HG03135 (cell line): ENCODE data around the gene TIMP2.
"Not testable (repeated sequence)": the region's sequence is repeated elsewhere in the genome, so short reads cannot be mapped to it uniquely, and the experiment has no call there.

Experiments used
- ATAC-seq: cut with Tn5 transposase; IDR thresholded peaks from one replicate; pipeline ENCODE4 v1.9.1; 2021; ENCODE audit warnings: mild to moderate bottlenecking, moderate library complexity; ENCODE audit not compliant: unreplicated experiment

Gene TIMP2

DNA sequence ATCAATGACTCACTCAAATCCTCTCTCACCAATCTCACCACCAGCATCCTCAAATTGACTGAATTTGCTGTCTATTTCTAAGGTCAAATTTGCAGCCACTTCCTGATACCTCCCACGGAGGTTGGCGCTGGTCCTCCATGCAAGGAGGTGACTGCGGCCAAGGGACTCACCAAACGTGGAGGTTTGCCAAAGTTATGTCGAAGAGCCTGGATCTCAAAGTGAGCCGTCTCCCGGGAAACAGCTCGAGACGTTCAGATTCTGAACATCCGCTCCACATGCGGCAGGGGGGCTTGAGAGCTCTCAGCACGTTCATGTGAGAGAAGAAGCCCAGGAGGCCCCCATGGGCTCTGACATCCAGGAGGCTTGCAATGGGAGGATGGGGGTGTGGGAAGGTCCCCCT is 31.9 kb upstream of the TIMP2 start:
- ATAC-seq = no peak

DNA sequence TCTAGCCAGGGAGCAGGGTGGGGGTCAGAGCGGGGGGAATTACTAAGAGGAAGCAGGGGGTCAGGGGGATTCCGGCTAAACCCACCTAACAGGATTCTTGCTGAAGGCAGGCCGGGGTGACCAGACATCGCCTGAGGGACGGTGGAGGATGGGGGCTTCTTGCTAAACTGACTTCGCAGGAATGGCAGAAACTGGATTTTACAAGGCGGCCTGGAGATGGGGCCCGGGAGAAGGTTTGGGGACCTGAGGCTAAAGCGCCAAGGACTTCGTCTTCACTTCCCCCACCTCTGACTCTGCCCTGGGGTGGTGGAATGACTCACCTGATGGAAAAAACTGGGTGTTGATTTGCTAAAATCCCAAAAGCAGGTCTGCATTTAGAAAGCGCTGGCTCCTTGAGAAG is 31.1 kb upstream of the TIMP2 start:
- ATAC-seq = no peak

DNA sequence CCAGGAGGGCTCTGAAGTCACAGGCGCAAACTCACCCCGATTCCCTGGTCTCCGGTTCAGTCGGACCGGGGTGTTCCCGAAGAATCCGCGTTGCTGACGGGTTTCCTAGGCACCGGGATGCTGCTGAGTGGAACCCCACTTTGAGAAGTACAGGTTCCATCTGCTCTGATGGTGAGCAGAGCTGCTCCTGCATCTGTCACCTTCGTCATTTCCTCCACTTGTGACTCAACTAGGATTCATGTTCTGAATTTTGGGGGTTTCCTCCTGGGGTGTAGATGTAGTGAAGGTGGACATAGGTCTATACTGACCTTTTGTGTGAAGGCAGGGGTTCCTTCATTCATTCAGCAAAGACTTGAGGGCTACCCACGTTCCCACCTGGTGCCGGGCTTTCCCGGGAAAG is 29.5 kb upstream of the TIMP2 start:
- no peak for ATAC-seq

DNA sequence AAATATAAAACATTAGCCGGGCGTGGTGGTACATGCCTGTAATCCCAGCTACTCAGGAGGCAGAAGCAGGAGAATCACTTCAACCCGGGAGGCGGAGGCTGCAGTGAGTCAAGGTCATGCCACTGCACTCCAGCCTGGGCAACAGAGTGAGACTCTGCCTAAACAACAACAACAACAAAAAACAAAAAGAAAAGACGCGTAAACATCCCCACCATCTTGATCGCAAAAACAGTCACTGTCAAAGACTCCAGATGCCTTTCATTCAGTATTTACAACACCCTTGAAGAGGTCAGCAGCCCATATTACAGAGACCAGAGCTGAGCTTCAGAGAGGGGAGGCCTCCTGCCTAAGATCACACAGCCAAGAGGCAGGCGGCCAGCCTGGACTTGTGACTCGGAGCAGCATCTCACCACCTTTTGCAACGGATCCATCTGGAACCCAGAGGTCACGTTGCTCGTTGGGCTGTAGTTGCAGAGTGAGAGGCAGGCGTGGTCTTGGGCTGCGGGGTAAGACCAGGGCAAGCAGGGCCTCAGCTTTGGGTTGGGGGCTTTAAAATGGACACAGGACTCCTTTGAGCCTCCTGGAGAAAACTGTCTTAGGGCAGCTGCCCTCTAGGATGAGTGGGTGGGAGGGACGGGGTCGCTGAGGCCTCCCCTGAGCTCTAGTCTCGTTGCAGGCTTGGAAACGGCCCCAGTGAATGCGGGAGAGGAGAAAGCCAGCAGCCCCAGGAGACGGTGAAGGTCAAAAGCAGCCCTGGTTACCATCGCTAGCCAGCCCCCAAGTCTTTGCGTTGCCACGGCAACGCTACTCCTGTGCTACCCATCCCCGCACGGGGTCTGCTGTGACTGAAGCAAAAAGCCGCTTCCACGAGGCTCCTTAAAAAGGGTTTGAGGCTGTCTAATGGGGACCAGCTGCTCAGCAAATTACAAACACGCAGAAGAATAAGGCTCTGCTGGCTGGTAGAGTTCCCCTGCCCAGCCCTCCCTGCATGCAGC is 28.5 kb upstream of the TIMP2 start:
- no peak for ATAC-seq

DNA sequence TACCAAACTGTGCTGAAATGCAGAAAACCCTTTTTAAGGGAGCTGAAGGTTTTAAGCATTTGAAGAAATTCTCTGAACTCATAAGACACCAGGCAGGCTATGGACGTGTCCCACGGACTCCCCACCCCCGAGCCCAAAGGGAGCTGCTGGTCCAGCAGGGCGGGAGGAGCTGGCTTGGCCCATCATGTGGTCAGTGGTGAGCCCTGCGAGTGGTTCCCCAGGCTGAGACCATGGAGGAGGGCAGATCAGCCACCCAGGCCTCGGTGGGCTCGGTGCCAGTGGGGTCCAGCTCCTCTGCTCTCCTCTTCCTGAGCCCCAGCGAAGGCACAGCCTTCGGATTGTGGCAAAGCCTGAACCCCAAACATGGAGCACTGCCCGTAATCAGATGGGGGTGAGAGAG is 27.5 kb upstream of the TIMP2 start:
- ATAC-seq = no peak

DNA sequence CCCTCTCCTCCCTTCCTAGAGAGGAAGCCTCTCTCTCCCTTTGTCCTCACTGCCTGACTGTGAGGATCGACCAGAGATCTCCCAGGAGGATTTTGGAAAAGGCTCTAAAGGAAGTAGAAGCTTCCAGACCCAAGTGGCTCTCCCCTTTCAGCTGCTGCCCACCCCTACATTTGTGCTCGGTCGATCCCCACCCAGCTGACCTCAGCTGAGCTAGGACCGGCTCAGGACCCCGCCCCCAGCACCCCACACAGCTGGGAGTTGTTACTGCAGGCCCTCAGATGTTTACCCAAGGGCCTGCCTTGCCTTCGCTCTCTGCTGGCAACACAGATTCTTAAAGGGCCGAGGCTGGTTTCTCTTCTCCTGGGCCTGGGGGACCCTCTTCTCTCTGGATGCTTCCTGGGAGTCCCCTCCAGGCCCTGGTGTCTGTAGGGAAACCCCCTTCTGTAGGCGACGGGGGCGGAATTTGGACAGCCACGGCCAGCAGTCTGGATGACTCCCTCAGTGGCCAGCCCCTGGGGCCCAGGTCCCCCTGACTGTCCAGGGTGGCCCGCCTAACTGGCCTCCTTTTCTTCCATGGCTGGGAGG is 26.9 kb upstream of the TIMP2 start:
- ATAC-seq = no peak

DNA sequence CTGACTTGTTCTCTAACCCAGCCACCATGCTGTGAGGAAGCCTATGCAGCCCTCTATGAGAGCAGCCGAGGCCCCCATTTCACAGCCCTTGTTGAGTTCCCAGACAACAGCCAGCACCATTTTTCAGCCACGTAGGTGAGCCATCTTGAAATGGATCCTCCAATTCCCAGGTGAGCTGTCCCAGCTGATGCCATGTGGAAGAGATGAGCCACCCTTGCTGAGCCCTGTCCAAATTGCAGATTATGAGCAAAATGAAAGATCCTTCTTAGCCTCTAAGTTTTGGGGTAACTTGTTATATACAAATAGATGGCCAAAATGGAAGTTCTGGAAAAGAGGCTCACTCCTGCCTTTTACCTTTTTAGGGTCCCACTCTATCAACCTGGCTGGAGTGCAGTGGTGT is 25.7 kb upstream of the TIMP2 start:
- ATAC-seq = no peak

DNA sequence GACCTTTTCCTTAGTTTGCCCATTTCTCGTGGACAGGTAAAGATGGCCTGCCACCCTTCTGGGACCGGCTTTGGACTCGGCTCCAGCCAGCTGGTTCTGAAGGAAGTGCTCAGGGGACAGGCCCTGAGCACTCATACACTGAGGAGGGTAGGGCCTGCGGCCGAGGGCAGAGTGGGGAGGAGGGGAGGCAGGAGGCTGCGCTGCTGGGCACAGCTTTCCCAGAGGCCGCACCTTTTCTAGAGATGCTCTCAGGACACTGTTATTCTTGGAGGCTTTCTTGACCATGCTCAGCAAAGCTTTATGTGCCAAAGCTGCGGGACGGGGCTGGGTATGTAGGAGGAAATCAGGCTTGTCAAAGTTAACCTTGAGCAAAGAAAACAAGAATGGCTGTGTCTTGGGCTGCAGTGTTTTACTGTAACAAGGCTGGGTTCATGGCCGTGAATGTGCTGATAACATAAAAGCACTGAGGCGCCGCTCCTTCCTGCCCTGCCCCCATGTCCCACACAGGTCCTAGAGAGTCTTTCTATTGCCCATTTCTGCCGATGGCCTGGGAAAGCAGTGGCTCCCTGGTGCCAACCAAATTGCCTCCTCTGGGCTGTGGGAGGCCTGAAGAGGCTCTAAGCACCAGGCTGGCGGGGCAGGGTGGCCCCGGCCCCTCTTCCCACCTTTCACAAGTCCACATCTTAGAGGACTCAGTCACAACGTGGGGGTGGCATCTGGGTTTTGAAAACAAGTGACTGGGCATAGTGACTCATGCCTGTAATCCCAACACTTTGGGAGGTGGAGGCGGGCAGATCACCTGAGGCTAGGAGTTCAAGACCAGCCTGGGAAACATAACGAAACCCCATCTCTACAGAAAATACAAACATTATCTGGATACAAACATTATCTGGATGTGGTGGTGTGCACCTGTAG is 22.3 kb upstream of the TIMP2 start:
- no peak for ATAC-seq

DNA sequence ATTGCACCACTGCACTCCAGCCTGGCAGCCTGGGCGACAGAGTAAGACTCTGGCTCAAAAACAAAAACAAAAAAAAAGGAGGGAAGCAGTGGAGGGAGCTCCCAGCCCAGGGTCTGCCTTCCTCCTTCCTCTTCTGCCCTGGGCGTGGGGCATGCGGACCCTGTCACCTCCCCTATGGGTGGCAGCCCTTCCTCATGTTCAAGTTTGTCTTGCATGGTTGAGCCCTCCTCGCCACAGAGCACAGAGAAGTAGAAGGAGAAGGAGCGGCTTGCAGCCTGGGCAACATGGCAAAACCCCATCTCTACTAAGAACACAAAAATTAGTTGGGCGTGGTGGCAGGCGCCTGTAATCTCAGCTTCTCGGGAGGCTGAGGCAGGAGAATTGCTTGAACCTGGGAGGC is 21.4 kb upstream of the TIMP2 start:
- no peak for ATAC-seq

DNA sequence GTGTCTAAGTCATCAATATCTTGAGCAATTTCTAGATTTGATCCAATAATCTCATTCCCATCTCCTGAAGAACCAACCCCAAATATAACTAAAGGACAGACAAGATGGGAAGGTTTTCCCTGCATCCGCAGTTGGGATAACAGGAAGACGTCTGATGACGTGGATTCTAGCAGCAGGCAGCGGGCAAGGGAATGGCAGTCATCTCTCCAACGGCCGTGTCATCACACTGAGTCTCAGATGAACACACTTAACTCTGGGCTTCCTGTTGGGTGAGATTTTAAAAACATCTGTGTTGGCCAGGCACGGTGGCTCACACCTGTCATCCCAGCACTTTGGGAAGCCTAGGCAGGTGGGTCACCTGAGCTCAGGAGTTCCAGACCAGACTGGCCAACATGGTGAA is 20.9 kb upstream of the TIMP2 start:
- ATAC-seq = no peak

DNA sequence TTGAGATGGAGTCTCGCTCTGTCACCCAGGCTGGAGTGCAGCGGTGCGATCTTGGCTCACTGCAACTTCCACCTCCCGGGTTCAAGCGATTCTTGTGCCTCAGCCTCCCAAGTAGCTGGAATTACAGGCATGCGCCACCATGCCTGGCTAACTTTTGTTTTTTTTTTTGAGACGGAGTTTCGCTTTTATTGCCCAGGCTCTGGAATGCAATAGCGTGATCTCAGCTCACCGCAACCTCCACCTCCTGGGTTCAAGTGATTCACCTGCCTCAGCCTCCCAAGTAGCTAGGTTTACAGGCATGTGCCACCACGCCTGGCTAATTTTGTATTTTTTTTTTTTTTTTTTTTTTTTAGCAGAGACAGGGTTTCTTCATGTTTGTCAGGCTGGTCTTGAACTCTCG is 20.3 kb upstream of the TIMP2 start:
- not testable (repeated sequence) for ATAC-seq

DNA sequence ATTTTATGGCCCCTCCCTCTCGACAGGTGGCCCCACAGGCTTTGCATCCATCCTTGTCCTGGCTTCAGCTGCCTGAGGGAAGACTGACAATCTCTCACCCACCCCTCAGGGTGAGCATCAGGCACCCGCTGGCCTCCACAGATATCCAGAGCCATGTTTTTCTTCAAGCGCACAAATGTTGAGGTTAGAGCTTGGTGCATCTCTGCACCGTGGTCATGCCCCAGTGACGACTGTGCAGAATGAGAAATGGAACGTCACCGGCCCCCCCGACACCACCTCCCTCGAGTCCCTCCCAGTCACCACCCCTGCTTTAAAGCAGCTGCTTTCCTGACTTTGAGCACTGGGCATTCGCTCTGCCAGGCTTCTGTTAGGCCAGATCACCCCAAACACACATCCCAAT is 19.8 kb upstream of the TIMP2 start:
- ATAC-seq = no peak

DNA sequence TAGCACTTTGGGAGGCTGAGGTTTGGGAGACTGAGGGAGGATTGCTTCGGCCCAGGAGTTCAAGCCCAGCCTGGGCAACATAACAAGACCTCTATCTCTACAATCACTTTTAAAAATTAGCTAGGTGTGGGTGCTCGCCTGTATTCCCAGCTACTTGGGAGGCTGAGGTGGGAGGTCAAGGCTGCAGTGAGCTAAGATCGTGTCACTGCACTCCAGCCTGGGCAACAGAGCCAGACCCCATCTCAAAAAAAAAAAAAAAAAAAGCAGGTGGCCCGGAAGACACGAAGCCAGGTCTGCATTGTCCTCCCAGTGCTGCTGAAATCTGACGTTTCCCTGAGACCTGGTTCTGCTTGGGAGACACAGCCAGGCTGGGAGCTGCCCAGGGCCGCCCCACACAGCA is 18.8 kb upstream of the TIMP2 start:
- ATAC-seq = no peak

DNA sequence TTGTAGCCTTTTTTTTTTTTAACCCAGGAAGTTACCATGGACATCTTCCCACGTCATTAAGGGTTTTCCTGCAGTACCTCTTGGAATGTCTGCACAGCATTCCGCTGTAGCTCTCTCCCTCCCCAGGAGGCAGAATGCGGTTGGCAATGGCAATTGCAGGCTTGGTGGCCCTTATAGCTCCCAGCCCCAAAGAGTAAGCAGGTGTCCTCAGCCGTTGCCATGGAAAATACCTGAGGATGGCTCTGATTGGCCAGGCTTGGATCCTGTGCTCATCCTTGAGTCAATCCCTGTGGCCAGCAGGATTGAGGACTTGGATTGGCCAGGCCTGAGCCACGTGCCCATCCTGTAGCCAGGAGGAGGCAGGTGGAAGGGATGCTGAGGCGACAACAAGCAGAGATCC is 15.5 kb upstream of the TIMP2 start:
- ATAC-seq = no peak

DNA sequence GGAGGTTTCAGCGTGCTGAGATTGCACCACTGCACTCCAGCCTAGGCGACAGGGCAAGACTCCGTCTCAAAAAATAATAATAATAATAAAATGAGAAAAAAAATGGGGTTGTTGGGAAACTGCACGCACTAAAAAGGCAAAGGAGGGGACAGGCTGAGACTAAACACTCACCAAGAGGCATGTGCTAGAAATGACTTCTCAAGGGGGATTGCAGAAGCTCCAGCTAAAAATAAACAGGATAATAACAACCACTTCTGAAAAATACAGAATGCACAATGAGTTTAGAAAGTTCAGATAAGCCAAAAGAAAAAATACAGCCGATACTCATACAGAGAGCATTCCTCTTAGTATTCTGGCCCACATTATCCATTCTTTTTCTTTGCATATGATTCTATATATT is 15.1 kb upstream of the TIMP2 start:
- ATAC-seq = no peak

DNA sequence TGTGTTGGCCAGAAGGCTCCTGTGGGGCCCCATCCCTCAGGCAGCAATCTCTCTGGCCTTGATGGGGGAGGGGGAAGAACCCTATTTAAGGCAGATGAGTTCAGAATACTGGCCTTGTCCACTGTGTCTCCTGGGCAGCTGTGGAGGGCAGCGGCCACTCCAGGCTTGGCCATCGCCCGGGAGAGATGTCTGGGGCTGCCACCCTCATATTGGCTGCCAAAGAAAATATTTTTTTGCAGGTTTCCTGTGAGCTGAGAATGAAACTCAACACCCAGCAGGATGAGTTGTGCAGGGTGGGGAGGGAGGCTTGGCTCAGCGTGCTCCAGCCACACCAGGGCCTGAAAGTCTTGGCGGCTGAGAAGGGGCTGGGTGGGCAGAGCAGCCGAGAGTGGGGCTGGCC is 14.4 kb upstream of the TIMP2 start:
- no peak for ATAC-seq

DNA sequence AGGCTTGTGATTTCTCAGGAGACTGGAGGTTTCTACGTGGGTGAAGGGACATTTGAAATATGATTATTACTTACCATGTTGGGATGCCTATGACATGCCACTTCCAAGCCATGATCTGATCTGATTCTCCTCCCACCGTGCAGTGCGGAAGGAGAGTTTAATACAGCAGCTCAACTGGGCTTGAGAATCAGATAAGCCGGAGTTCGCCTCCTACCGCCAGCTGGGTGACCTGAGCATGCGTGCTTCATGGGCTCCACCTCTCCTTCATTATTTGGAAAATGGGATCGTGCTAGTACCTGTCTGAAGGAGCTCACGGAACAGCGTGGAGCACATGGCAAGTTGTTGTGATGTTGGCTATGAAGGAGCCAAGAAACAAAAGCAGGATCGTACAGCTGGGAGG is 12.4 kb upstream of the TIMP2 start:
- no peak for ATAC-seq

DNA sequence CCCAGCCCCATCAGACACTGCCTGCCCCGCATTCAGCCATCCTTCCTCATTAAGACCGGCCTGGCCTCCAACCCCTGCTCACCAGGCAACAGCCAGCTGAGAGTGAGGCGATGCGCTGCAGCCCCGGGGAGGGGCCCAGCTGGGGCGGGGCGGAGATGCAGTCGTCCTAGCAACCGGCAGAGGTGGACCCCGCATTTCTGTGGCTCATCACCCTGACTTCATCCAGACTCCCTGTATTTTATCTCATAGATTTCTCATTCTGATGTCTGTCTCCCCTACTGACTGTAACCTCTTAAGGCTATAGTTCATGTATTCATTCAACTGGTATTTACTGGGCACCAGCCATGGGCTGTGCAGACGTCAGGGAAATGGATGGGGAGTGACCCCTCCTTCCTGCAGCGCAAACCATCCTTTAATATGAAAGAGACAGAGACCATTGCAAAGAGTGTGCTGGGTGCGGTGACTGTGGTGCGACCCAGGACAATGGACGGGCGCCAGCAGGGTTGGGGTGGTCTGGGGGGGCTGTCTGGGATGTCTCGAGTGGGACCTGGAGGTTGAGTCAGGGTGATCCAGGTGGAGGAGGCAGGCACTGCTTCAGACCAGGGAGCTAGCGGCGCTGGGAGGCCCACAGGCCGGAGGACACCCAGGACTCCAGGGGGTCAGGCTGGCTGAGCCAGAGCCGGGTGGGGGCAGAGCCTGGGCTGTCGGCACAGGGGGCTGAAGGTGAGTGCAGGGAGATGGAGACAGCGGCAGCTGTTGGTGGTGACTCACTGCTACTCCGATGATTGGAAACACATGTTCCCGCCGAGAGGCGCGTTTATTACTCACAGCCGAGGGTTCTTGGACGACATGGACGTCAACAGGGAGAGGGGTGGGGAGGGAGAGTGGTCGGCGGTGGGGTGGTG is 10.5 kb upstream of the TIMP2 start:
- no peak for ATAC-seq

DNA sequence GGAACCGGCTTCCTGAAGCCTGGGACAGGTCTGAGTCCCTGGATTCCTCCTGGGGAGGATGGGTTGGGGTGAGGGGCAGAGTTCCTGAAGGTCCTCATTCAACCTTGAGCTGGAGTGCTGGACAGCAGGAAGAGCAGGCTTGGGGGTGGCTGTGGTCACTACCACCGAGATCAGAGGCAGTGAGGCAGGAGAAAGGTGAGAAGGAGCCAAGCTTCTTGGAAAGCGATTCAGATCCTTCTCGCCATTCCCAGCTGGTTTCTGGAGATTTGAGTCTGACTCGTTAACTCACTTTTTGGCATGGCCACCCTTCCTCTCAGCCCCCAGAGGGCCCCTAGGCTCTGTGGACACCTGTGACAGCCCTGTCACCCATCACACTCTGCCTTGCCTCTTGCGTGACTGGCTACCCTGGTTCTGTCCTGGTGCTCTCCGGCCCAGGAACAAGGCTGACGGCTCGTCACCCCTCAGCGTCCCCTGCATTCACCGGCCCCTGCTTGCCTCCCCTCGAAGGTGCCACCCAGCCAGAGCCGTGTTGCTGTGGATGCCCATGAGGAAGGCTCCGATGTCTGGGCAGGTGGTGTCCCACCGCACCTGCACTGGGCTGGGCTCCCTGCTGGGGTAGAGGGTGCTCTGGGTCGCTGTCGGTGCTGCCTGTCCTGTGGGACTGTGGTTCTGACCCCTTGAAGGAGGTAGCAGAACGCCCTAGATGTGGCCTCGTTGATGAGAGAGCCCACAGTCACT is 9.7 kb upstream of the TIMP2 start:
- no peak for ATAC-seq
